T-helper 2 cell treated with Interferon-gamma antibody and Interleukin-4, amounts not matched to agents 5 μg/mL and 100 μg/mL, for 36 hours (primary cell): ENCODE results near the gene KIFC1.

Experiments
- DNase-seq: peaks from one replicate; pipeline ENCODE4 v3.0.0; 2021; ENCODE audit warnings: low spot score
- H3K27ac Mint-ChIP-seq: one replicate; pipeline ENCODE4 v1.8.0; 2021; ENCODE audit warnings: mild to moderate bottlenecking, mixed read lengths
- H3K27me3 Mint-ChIP-seq: one replicate; pipeline ENCODE4 v1.8.0; 2021; ENCODE audit warnings: low read depth, mixed read lengths
- H3K36me3 Mint-ChIP-seq: one replicate; pipeline ENCODE4 v1.8.0; 2021; ENCODE audit warnings: low read depth, mixed read lengths
- H3K4me1 Mint-ChIP-seq: one replicate; pipeline ENCODE4 v1.8.0; 2021; ENCODE audit warnings: low read depth, mixed read lengths
- H3K4me3 Mint-ChIP-seq: one replicate; pipeline ENCODE4 v1.8.0; 2022; ENCODE audit warnings: mild to moderate bottlenecking, moderate library complexity, mixed read lengths
- H3K9me3 Mint-ChIP-seq: one replicate; pipeline ENCODE4 v1.8.0; 2021; ENCODE audit warnings: mixed read lengths

KIFC1 gene

GRCh38 chr6:33443025-33443424, 51.4 kb downstream of the KIFC1 start:
- H3K36me3 Mint-ChIP-seq = peaks cover 21% of the 10 kb centered on the region
- no peak overlapping the region for H3K4me3 Mint-ChIP-seq
- no peaks in the 10 kb centered on the region for H3K9me3 Mint-ChIP-seq
- no peak overlapping the region for H3K27ac Mint-ChIP-seq
- no peaks in the 10 kb centered on the region for H3K27me3 Mint-ChIP-seq
- H3K4me1 Mint-ChIP-seq = no peaks in the 10 kb centered on the region
- no peak for DNase-seq

GRCh38 chr6:33443619-33444504, 52.2 kb downstream of the KIFC1 start:
- Mint-ChIP-seq H3K36me3 (peaks cover 24% of the 10 kb centered on the region), H3K27ac (no peak overlapping the region), H3K4me3 (no peak overlapping the region)

GRCh38 chr6:33445119-33445603, 53.5 kb downstream of the KIFC1 start:
- Mint-ChIP-seq H3K9me3 (no peaks in the 10 kb centered on the region), H3K27ac (no peak overlapping the region), H3K4me1 (no peaks in the 10 kb centered on the region), H3K27me3 (no peaks in the 10 kb centered on the region), H3K36me3 (peaks cover 18% of the 10 kb centered on the region), H3K4me3 (no peak overlapping the region)
- DNase-seq = no peak

More at GRCh38 chr6:33443619-33444504, 52.2 kb downstream of the KIFC1 start:
- Mint-ChIP-seq H3K27me3 (no peaks in the 10 kb centered on the region), H3K9me3 (no peaks in the 10 kb centered on the region), H3K4me1 (no peaks in the 10 kb centered on the region)
- DNase-seq = no peak

- Mint-ChIP-seq H3K27ac (no peak overlapping the region), H3K4me3 (no peak overlapping the region), H3K9me3 (no peaks in the 10 kb centered on the region), H3K36me3 (peaks cover 18% of the 10 kb centered on the region), H3K27me3 (no peaks in the 10 kb centered on the region), H3K4me1 (no peaks in the 10 kb centered on the region)
- no peak for DNase-seq
Observed at GRCh38 chr6:33446356-33446755, 54.7 kb downstream of the KIFC1 start.

GRCh38 chr6:33450434-33450833, 58.8 kb downstream of the KIFC1 start:
- DNase-seq = no peak
- H3K9me3 Mint-ChIP-seq = no peaks in the 10 kb centered on the region
- H3K36me3 Mint-ChIP-seq = peaks cover 21% of the 10 kb centered on the region
- no peak overlapping the region for H3K27ac Mint-ChIP-seq
- H3K4me3 Mint-ChIP-seq = no peak overlapping the region
- H3K4me1 Mint-ChIP-seq = peaks cover 15% of the 10 kb centered on the region
- no peaks in the 10 kb centered on the region for H3K27me3 Mint-ChIP-seq

GRCh38 chr6:33451606-33452005, 60.0 kb downstream of the KIFC1 start:
- peak overlapping the region; percentile 15 for H3K27ac Mint-ChIP-seq
- no peaks in the 10 kb centered on the region for H3K9me3 Mint-ChIP-seq
- peaks cover 20% of the 10 kb centered on the region for H3K36me3 Mint-ChIP-seq
- no peak for DNase-seq
- no peak overlapping the region for H3K4me3 Mint-ChIP-seq
- H3K4me1 Mint-ChIP-seq = peaks cover 16% of the 10 kb centered on the region
- H3K27me3 Mint-ChIP-seq = no peaks in the 10 kb centered on the region

- Mint-ChIP-seq H3K9me3 (no peaks in the 10 kb centered on the region), H3K36me3 (peaks cover 18% of the 10 kb centered on the region), H3K27me3 (no peaks in the 10 kb centered on the region), H3K4me3 (no peak overlapping the region), H3K4me1 (peaks cover 16% of the 10 kb centered on the region), H3K27ac (no peak overlapping the region)
- no peak for DNase-seq
Observed at GRCh38 chr6:33452496-33452895, 60.9 kb downstream of the KIFC1 start.

GRCh38 chr6:33453393-33454008, 61.9 kb downstream of the KIFC1 start:
- no peaks in the 10 kb centered on the region for H3K27me3 Mint-ChIP-seq
- no peaks in the 10 kb centered on the region for H3K9me3 Mint-ChIP-seq
- H3K27ac Mint-ChIP-seq = peak overlapping the region; percentile 82
- DNase-seq = no peak
- H3K36me3 Mint-ChIP-seq = peaks cover 10% of the 10 kb centered on the region
- peak overlapping the region; percentile 91 for H3K4me3 Mint-ChIP-seq
- peaks cover 16% of the 10 kb centered on the region for H3K4me1 Mint-ChIP-seq

GRCh38 chr6:33454009-33454946, 62.7 kb downstream of the KIFC1 start, which contains the start of gene ZBTB9:
Gene ZBTB9 (plus strand): TSS chr6:33454576. CDS start chr6:33455101, 525 bp downstream.
- Mint-ChIP-seq H3K4me1 (peaks cover 16% of the 10 kb centered on the region), H3K9me3 (no peaks in the 10 kb centered on the region), H3K4me3 (peak within 1 kb of the TSS; percentile 91), H3K36me3 (peaks cover 6% of the 10 kb centered on the region), H3K27ac (peak within 1 kb of the TSS; percentile 82), H3K27me3 (no peaks in the 10 kb centered on the region)
- DNase-seq = peak; percentile 97

- H3K27ac Mint-ChIP-seq = peak overlapping the region; percentile 82
- peaks cover 6% of the 10 kb centered on the region for H3K36me3 Mint-ChIP-seq
Observed at GRCh38 chr6:33455051-33455450, 63.4 kb downstream of the KIFC1 start.

GRCh38 chr6:33456156-33456555, 64.5 kb downstream of the KIFC1 start:
- H3K4me3 Mint-ChIP-seq = peak overlapping the region; percentile 38

More at GRCh38 chr6:33455051-33455450, 63.4 kb downstream of the KIFC1 start:
- H3K4me3 Mint-ChIP-seq = peak overlapping the region; percentile 91
- no peaks in the 10 kb centered on the region for H3K27me3 Mint-ChIP-seq
- no peak for DNase-seq
- H3K4me1 Mint-ChIP-seq = peaks cover 16% of the 10 kb centered on the region
- H3K9me3 Mint-ChIP-seq = no peaks in the 10 kb centered on the region

GRCh38 chr6:33458676-33459075, 67.1 kb downstream of the KIFC1 start:
- Mint-ChIP-seq H3K4me1 (peaks cover 8% of the 10 kb centered on the region), H3K4me3 (no peak overlapping the region), H3K36me3 (peaks cover 6% of the 10 kb centered on the region), H3K27me3 (peaks cover 9% of the 10 kb centered on the region), H3K9me3 (no peaks in the 10 kb centered on the region), H3K27ac (no peak overlapping the region)
- DNase-seq = no peak

More at GRCh38 chr6:33456156-33456555, 64.5 kb downstream of the KIFC1 start:
- DNase-seq = no peak
- Mint-ChIP-seq H3K4me1 (peaks cover 16% of the 10 kb centered on the region), H3K27ac (no peak overlapping the region), H3K9me3 (no peaks in the 10 kb centered on the region), H3K27me3 (no peaks in the 10 kb centered on the region), H3K36me3 (peaks cover 6% of the 10 kb centered on the region)

- Mint-ChIP-seq H3K4me1 (peaks cover 7% of the 10 kb centered on the region), H3K27ac (no peak overlapping the region), H3K9me3 (no peaks in the 10 kb centered on the region), H3K27me3 (peaks cover 11% of the 10 kb centered on the region), H3K36me3 (peaks cover 6% of the 10 kb centered on the region), H3K4me3 (no peak overlapping the region)
- no peak for DNase-seq
Observed at GRCh38 chr6:33459226-33459625, 67.6 kb downstream of the KIFC1 start.
